HepG2 (cell line): ENCODE results near the gene SUSD3. TPM values are rescaled to one million over a fixed set of nuclear protein-coding genes. Genes with fewer than 3 reads are reported as not detected.

ENCODE experiments used
- ATAC-seq: fragments of 200-7000 bp; cut with Tn5 transposase; 3 replicates; pipeline ENCODE4 v1.9.1; 2020; ENCODE audit warnings: mild to moderate bottlenecking, moderate library complexity
- BruUV-seq: library from RNA; stranded (reverse); fragments of 400-500 nt; replicated peaks from 2 replicates; lab custom pipeline; 2021; lab: Mats Ljungman, UMichigan
- CTCF ChIA-PET: fragments of 300-600 bp; formaldehyde crosslinking; extraction: SDS; loops from one replicate; lab custom pipeline; 2021; ENCODE audit warnings: low total read pairs, inconsistent platforms, low intra/inter-chr PET ratio; lab: Yijun Ruan, JAX
- POLR2A ChIA-PET: fragments of 350-600 bp; sonication (Branson Sonifier 250); formaldehyde crosslinking; loops from one replicate; lab custom pipeline; 2020; ENCODE audit warnings: antibody characterized with exemption, inconsistent platforms; lab: Yijun Ruan, JAX
- DNase-seq: peaks from one replicate; pipeline ENCODE4 v3.0.0-alpha.2; 2015; ENCODE audit warnings: low spot score
- FAIRE-seq: peaks from 3 replicates; lab custom pipeline; 2011; peaks lifted over from hg19 to GRCh38; lab: Jason Lieb, UNC
- H2AFZ ChIP-seq: one replicate; pipeline ENCODE4 v1.6.1; 2011; ENCODE audit warnings: low read length, inconsistent platforms
- H3K27ac ChIP-seq: fragments of 300-600 bp; 3 replicates; pipeline ENCODE4 v1.8.0; 2011; ENCODE audit warnings: mixed run types, mild to moderate bottlenecking, mixed read lengths, low read length, inconsistent platforms; ENCODE audit not compliant: insufficient read depth; ENCODE audit errors: extremely low read length
- H3K27me3 ChIP-seq, 2 experiments: fragments of 200-600 bp in 1 of 2; 2 replicates in 1 of 2; 3 replicates in 1 of 2; pipeline versions ENCODE4 v1.6.0 to v1.8.0; 2011; ENCODE audit warnings: low read length in 2 of 2, mild to moderate bottlenecking in 2 of 2, moderate library complexity in 2 of 2, inconsistent platforms in 1 of 2; ENCODE audit not compliant: insufficient read depth in 2 of 2, control insufficient read depth in 1 of 2
- H3K36me3 ChIP-seq, 2 experiments: fragments of 200-600 bp in 1 of 2; replicated peaks in 1 of 2; 2 replicates in 1 of 2; 3 replicates in 1 of 2; pipeline versions ENCODE4 v1.5.1 to v1.8.0; 2011; ENCODE audit warnings: low read length in 2 of 2, inconsistent platforms in 1 of 2; ENCODE audit not compliant: insufficient read depth in 2 of 2, control insufficient read depth in 1 of 2
- H3K4me1 ChIP-seq: 2 replicates; pipeline ENCODE4 v1.5.1; 2012; ENCODE audit warnings: low read length, inconsistent platforms; ENCODE audit not compliant: insufficient read depth
- H3K4me2 ChIP-seq: 2 replicates; pipeline ENCODE4 v1.6.0; 2011; ENCODE audit warnings: low read depth, low read length, inconsistent platforms
- H3K4me3 ChIP-seq, 3 experiments: fragments of 200-600 bp in 1 of 3; sonication (generic), shearing (Covaris generic) in 1 of 3; replicated peaks in 1 of 3; 2 replicates each; pipeline ENCODE4 v1.5.1; 2011 to 2016; ENCODE audit warnings: low read length in 3 of 3, inconsistent platforms in 2 of 3, low read depth in 2 of 3, mild to moderate bottlenecking in 2 of 3, control low read depth in 1 of 3, mixed read lengths in 1 of 3; ENCODE audit not compliant: insufficient read depth in 1 of 3
- H3K79me2 ChIP-seq: one replicate; pipeline ENCODE4 v1.6.1; 2011; ENCODE audit warnings: low read length, inconsistent platforms; ENCODE audit not compliant: insufficient read depth
- H3K9ac ChIP-seq: 2 replicates; pipeline ENCODE4 v1.6.0; 2011; ENCODE audit warnings: mild to moderate bottlenecking, low read depth, low read length, inconsistent platforms; ENCODE audit not compliant: insufficient read depth
- H3K9me3 ChIP-seq: 2 replicates; pipeline ENCODE4 v1.5.1; 2012; ENCODE audit warnings: mild to moderate bottlenecking, low read length
- H4K20me1 ChIP-seq: 2 replicates; pipeline ENCODE4 v1.6.0; 2011; ENCODE audit warnings: inconsistent platforms, mild to moderate bottlenecking, low read length, moderate library complexity; ENCODE audit not compliant: insufficient read depth
- GTF2F1 ChIP-seq: fragments of 150-350 bp; IDR thresholded peaks from 2 replicates; pipeline ENCODE4 v1.6.1; 2014; ENCODE audit warnings: low read length
- LRRFIP1 ChIP-seq: sonication (generic); formaldehyde crosslinking; conservative IDR thresholded peaks from 2 replicates; pipeline ENCODE4 v1.4.0; 2020; ENCODE audit warnings: missing genetic modification reagents
- RFXAP ChIP-seq: sonication (generic); formaldehyde crosslinking; IDR thresholded peaks from 2 replicates; pipeline ENCODE4 v1.4.0; 2020; ENCODE audit warnings: missing genetic modification reagents, borderline replicate concordance
- SMAD3 ChIP-seq: sonication (generic); formaldehyde crosslinking; IDR thresholded peaks from 2 replicates; pipeline ENCODE4 v1.4.0; 2020; ENCODE audit warnings: missing genetic modification reagents
- WGBS: methylation state at CpG from one replicate; pipeline ENCODE4 v1.1.6; 2017; ENCODE audit warnings: low lambda C conversion rate; 5-methylcytosine and 5-hydroxymethylcytosine counted together
- in situ Hi-C: cut with HindIII; loops from 2 replicates; pipeline ENCODE4 v1.10.0; 2017; ENCODE audit warnings: low pct_unique_long_range_greater_than_20kb; ENCODE audit not compliant: extremely low pct_ligation_motif_present
- intact Hi-C: fragments of 100-400 bp; cut with micrococcal nuclease; formaldehyde crosslinking; loops from one replicate; pipeline ENCODE4 v1.10.0; 2022; ENCODE audit not compliant: unreplicated experiment
- polyA plus RNA-seq, 8 experiments: library from polyadenylated mRNA; depleted of rRNA in 3 of 8; stranded (reverse) in 7 of 8; unstranded in 1 of 8; fragments of >200 nt; fragmentation: Illumina TruSeq in 4 of 8; extraction: Trizol in 4 of 8; gene quantifications; 2 replicates each; pipeline versions ENCODE4 v1.2.1 to v1.2.3, GENCODE V29; 2011 to 2016; ENCODE audit warnings: low read depth in 4 of 8, missing spikeins in 1 of 8, mixed read lengths in 1 of 8; ENCODE audit not compliant: insufficient read depth in 1 of 8
- total RNA-seq, 5 experiments: library from RNA; depleted of rRNA; stranded (reverse); fragments of >200 nt; fragmentation: Illumina TruSeq; extraction: Trizol; gene quantifications; 2 replicates each; pipeline ENCODE4 v1.2.3, GENCODE V29; 2016; ENCODE audit warnings: low read depth in 1 of 5
- TF ChIP-seq, protein P1 (sequence below): sonication (generic); formaldehyde crosslinking; IDR thresholded peaks from 2 replicates; pipeline ENCODE4 v1.9.0; 2021; ENCODE audit warnings: missing genetic modification reagents, mild to moderate bottlenecking, borderline replicate concordance
- TF ChIP-seq, protein P2 (sequence below): sonication (generic); formaldehyde crosslinking; IDR thresholded peaks from 2 replicates; pipeline ENCODE4 v1.5.1; 2020; ENCODE audit warnings: mild to moderate bottlenecking, missing genetic modification reagents

SUSD3 gene
- total and polyA plus RNA-seq, 2 of the 13 experiments (the other 11 are each of a cell fraction or from before 2014, with no cell fraction given), result 7.0 to 9.1 TPM

GRCh38 chr9:93084471-93084881, 26.0 kb downstream of the SUSD3 start:
- no TSS peak for BruUV-seq
- ATAC-seq (no peak), DNase-seq (no peak), FAIRE-seq (no peak)
- H3K4me3 ChIP-seq, result no peak overlapping the region
- intact Hi-C loops, result no loop called here
- H3K4me1 ChIP-seq, result peaks cover 9% of the 10 kb centered on the region
- no peak overlapping the region for H3K9ac ChIP-seq
- no peaks in the 10 kb centered on the region for H4K20me1 ChIP-seq
- ChIA-PET POLR2A (interaction anchor here (1.1 kb wide), 1 partner anchor 11 kb away, joined by 3 read pairs; no protein-coding TSS in a partner anchor), CTCF (no interaction called here)
- no peak overlapping the region for H2AFZ ChIP-seq
- no CpG with 5 or more reads among the region's 6 CpGs for WGBS
- in situ Hi-C loops, result no loop called here
- H3K79me2 ChIP-seq, result no peaks in the 10 kb centered on the region
- H3K27me3 ChIP-seq, result peaks cover 1 to 3% of the 10 kb centered on the region in 2 experiments; a peak in 2 of 5 replicates
- H3K9me3 ChIP-seq, result no peaks in the 10 kb centered on the region
- H3K4me2 ChIP-seq, result no peak overlapping the region
- H3K27ac ChIP-seq, result no peak overlapping the region
- H3K36me3 ChIP-seq, result no peaks in the 10 kb centered on the region
- TF ChIP-seq, protein P1, sequence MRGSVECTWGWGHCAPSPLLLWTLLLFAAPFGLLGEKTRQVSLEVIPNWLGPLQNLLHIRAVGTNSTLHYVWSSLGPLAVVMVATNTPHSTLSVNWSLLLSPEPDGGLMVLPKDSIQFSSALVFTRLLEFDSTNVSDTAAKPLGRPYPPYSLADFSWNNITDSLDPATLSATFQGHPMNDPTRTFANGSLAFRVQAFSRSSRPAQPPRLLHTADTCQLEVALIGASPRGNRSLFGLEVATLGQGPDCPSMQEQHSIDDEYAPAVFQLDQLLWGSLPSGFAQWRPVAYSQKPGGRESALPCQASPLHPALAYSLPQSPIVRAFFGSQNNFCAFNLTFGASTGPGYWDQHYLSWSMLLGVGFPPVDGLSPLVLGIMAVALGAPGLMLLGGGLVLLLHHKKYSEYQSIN, result no peak
- TF ChIP-seq, protein P2, sequence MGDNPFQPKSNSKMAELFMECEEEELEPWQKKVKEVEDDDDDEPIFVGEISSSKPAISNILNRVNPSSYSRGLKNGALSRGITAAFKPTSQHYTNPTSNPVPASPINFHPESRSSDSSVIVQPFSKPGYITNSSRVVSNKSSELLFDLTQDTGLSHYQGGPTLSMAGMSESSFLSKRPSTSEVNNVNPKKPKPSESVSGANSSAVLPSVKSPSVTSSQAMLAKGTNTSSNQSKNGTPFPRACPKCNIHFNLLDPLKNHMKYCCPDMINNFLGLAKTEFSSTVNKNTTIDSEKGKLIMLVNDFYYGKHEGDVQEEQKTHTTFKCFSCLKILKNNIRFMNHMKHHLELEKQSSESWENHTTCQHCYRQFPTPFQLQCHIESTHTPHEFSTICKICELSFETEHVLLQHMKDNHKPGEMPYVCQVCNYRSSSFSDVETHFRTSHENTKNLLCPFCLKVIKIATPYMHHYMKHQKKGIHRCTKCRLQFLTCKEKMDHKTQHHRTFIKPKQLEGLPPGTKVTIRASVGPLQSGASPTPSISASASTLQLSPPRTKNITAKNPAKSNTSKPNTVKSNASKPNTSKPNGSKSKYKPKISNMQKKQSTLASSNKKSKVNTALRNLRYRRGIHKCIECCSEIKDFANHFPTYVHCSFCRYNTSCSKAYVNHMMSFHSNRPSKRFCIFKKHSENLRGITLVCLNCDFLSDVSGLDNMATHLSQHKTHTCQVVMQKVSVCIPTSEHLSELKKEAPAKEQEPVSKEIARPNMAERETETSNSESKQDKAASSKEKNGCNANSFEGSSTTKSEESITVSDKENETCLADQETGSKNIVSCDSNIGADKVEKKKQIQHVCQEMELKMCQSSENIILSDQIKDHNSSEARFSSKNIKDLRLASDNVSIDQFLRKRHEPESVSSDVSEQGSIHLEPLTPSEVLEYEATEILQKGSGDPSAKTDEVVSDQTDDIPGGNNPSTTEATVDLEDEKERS, result no peak
- TF ChIP-seq LRRFIP1 (CRISPR knock-in tag), result no peak
- no peak for TF ChIP-seq GTF2F1
- no peak for TF ChIP-seq RFXAP (CRISPR knock-in tag)
- no peak for TF ChIP-seq SMAD3 (CRISPR knock-in tag)
